ENCODE data around the gene CYB561D1.

The CYB561D1 gene

GRCh38 chr1:109482242-109482641 is 11.7 kb upstream of the CYB561D1 start:
- DNase-seq = no peak

DNA sequence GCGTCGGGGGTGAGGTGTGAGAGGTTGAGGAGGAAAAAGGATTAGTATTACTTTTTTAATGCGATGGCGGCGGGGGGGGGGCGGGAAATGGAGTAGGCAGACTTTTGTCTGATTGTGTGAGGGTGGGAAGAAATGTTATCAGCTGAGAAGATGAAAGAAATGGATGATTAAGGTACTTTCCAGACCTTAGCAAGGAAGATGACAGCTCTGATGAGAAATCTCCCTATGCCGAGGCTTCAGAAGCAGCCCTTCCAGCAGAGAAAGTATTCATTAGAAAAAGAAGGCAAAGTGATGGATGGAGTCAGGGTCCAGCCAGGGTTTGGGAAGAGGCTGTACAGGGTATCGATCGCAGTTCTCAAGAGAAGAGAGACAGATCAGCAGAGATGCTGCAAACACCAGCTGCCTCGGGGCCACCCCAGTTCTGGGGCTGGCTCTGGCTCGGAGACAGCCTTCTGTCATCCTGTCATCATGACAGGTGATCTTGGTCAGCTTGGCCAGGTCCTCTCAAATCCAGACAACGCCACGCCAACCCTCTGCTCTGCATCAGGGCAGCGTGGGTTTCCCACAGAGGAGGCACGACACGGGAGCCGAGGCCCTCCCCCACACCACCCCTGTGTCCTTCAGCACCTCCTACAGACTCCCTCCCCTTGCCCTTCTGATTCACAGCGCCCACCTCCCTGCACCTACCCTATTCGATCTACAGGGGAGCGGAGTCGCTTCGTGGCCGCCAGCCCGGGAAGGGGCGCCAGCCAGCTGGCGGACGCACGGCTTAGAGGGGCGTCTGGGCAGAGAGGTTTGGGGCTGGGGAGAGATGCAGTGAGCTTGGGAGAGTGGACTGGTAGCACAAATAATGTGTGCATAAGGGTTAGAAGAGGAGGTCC is 10.9 kb upstream of the CYB561D1 start:
- no peak for DNase-seq

GRCh38 chr1:109483672-109484518 is 10.0 kb upstream of the CYB561D1 start, which contains the start of gene ATXN7L2:
Gene ATXN7L2 (plus strand): TSS chr1:109483905. CDS start chr1:109483954, 49 bp downstream.
- DNase-seq = peak; percentile 93

DNA sequence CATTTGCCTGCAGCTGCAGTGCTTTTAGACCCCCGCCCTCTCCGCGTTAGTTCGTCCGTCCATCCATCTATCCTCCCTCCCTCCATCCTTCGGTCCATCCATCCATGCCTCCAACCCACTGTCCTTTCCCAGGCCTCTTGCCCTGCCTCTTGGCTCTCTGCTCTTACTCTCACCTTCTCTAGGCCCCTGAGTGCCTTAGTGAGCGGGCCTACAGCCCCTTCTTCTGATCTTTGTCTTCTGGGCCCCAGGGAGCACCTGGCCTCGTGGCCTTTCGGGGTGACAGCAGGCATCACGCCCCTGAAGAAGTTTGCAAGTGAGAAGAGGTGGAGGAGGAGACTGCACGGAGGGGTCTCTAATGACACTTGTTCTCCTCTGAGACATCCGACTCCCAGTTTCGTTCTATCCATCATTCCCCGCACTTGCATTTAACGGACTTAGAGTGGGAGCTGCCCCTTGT is 9.3 kb upstream of the CYB561D1 start:
- no peak for DNase-seq

DNA sequence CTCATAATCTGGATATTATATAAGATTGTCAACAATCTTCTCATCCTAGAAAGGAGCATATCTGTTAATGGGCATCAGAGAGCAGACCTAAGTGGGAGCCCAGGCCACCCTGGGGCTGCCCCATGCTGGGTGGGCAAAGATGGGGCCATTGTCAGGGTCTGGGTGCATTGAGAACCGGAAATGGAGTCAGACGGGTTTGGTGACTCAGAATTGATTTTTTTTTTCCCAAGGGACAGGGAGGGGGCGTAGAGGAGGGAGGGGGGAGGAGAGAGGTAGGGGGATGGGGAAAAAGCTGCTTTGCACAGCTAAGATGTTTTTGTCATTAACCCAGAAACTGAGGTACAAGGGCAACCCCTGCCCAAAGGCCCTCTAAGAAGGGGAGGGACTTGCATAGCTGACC is 8.9 kb upstream of the CYB561D1 start:
- DNase-seq = no peak

DNA sequence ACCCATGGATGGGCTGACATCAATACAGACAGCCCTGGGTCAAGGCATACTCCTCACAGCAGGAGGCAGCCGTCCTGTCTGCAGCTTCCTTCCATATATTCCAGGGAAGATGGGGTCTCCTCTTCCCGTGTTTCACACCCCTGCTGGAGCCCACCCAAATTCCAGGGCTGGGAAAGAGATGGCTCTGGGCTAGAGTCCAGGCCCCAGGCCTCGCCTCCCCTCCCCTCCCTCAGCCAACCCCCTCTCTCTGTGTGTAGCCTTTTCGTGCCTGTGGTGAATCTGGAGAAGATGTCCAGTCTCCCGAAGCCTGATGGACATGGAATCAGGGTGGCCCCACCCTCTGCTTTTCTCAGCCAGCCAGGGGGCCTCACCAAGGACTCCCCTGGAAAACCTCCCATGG is 6.6 kb upstream of the CYB561D1 start:
- DNase-seq = no peak

- DNase-seq = no peak
Observed at GRCh38 chr1:109488201-109488600, 5.7 kb upstream of the CYB561D1 start.

GRCh38 chr1:109488696-109489095 is 5.2 kb upstream of the CYB561D1 start:
- DNase-seq = no peak

- peak; percentile 64 for DNase-seq
Observed at GRCh38 chr1:109490029-109490933, 3.6 kb upstream of the CYB561D1 start.

DNA sequence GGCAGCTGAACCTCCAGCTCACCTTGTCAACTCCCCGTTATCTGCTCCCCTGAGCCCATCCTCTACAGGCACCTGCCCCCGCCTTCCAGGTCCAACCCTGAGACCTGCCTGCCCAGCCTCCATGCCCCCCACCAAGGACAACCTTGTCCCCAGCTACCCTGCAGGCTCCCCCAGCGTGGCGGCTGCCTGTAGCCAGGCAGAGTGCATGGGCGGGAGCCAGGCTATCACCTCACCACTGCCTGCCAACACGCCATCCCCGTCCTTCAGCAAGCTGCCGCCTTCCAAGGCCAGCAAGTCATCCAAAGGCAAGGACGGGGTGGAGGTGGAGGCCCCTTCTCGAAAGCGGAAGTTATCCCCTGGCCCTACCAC is 3.0 kb upstream of the CYB561D1 start:
- DNase-seq = no peak

GRCh38 chr1:109491372-109491771 is 2.5 kb upstream of the CYB561D1 start:
- DNase-seq = no peak

DNA sequence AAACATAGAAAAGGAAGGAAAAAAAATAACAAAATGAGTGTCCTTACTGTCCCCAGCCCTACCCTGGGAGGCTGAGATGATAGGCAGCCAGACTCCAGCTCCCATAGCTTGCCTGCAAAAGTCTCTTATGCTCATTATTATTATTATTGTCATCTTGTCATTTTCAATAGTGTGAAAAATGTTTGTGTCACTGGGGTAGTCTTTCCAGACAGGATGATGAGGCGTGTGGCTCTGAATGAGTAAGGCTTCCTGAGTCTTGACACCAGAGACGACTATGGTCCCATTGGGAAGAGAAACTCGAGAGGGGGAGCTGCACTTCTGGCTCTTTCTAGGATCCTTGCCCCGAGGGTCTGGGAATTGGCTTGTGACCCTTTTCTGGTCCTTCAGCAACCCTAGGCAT is 1.1 kb upstream of the CYB561D1 start:
- DNase-seq = no peak

DNA sequence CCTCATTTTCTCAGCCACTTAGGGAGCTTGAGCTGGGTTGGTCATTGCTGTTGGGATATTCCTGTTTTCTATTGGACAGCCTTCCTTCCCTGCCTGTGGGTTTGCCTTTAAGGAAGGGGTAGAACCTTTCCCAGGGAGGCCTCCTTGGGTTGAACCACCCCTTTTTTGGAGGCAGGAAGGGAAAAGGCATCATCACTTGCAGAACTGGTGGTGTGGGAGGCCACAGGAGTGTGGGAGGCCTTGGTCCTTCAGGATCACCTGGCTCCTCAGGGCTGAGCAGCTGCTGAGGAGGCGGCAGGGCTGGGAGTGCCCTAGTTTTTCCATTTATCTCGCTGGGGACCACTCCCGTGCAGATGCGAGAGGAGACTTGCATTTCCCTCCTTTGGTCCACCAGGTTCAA is 667 bp upstream of the CYB561D1 start:
- no peak for DNase-seq

DNA sequence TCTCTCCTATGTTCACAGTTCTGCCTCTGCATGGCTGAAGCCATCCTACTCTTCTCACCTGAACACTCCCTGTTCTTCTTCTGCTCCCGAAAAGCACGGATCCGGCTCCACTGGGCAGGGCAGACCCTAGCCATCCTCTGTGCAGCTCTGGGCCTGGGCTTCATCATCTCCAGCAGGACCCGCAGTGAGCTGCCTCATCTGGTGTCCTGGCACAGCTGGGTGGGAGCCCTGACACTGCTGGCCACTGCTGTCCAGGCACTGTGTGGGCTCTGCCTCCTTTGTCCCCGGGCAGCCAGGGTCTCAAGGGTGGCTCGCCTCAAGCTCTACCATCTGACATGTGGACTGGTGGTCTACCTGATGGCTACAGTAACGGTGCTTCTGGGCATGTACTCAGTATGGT is 1.8 kb downstream of the CYB561D1 start:
- no peak for DNase-seq

DNA sequence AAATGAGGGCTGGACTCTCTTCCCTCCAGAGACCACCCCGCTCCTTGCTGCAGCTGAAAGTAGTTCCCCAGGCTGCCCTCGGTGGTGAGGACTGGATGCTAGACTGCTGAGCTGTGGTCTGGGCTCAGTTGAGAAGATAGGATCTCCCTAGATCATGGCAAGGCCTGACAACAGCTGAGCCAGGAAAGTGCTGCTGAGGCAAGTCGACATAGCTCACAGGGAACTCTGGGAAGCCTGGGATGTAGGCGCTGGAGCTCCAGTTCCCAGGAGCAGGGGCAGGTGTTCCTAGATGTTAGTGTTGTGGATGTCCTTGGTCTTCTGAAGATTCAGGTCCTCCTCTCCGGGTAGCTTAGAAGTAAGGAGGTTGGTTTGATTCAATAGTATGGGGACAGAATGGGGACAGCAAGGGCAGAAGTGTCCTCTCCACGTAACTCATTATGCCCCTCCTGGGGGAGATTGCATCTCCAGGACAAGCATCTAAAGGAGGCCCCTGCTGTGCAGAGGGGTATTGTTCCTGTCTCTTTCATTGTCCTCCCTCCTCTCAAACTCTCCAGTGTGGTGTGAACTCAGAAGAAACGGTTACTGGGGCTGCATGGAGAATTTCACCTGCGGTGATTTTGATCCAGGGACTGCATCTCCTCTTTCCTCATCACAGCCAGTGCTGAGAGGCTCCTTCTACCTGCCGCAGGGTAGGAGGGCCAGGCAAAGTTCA is 3.7 kb downstream of the CYB561D1 start:
- DNase-seq = no peak

DNA sequence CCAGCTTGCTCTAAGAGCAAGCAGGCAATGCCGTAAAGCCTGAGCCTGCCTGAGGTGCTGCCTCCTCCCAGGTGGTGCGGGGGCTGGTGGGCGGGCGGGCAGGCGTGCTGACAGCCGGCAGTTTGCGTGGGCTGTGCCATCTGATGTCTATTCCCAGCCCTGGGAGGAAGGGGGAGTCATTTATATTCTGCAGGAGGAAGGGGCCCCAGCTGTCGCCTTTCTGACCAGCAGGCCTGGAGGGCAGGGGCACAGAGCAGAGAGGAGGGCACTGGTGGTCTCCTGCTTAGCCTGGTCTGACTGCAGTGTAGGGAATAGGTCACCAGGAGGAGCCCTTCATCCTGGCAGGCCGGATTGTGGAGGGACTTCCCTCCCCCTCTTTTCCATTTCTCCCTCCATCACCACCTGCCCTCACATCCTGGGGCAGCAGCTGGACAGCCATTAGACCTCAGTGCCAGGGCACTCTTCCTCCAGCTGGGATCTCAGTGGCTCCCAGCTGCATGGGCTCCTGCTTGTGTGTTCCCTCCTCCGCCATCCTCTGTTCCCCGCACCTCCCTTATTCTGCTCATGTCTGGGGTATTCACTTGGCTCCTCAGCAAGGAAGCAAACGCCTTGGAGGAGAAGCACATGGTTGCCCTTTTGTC is 4.4 kb downstream of the CYB561D1 start:
- DNase-seq = no peak

- no peak for DNase-seq
Observed at GRCh38 chr1:109499081-109499480, 5.2 kb downstream of the CYB561D1 start.

DNA sequence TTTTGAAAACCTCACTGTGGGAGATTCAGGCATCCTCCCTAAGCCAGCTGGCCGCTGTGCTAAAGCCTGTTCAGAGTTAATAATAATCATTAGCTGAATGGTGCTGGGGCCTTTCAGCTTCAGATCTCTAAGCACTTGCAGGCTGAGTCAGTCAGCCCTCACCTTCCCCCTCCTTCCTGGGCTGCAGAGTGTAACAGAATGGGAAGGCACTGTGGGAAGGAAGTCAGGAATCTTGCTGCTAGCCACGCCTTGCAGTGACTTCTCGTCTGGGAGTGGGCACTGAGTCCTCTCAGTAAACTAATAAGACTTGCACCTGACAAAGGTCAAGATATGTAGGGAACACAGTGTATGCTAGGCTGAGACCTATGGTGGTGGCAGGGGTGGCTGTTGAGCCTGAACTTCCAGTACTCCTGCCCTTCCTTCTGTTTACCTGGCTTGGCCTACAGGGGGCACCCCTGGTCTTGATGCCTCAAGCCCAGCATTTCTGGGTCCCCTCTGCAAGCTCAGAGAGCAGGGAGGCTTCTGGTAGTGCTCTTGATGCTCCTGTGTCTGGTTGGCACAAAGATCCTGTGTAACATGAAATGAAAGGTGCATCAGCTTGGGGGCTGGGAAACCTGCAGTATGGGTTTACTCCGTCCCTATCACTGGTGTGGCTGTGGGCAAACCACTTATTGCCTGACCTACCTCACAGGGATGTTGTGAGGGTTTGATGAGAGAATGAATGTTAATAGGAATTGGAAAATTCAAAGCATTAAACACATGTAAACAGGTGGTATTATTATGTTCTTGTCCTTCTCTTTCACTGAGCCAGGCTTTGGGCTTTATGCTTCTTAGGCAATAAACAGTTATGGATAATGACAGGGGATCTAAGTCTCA is 6.0 kb downstream of the CYB561D1 start:
- DNase-seq = peak; percentile 42

DNA sequence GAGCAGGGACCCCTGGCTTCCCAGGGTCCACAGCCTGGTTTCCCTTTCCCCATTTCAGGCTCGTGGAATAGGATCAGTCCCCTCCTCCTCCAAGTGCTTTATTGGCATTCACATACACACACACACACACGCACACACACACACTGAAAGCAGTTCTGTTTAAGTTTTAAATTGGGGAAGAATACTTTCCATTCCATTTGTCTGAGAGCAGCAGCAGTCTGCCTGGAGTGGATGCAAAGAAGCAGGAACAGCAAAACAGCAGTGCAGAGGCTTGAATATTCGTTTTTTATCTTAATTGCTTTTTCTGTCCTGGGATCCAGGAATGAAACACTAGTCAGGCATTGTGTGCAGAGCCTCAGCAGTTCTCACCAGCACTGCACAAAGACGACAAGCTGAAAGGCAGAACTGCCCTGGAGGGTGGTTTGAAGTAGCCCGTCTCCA is 7.1 kb downstream of the CYB561D1 start:
- no peak for DNase-seq

- no peak for DNase-seq
Observed at GRCh38 chr1:109501644-109502363, 7.9 kb downstream of the CYB561D1 start.

All from activated effector memory CD4-positive, alpha-beta T cell treated with Interleukin-2 at 50 U/mL for 16 hours (primary cell).